Epithelial cell of prostate (primary cell): ENCODE measurements around the gene SLC38A3.
"Not testable (repeated sequence)": the region's sequence is repeated elsewhere in the genome, so short reads cannot be mapped to it uniquely, and the experiment has no call there.

Experiments
- DNase-seq: peaks from one replicate; pipeline ENCODE4 v3.0.0-alpha.2; 2011; ENCODE audit warnings: low read depth, low spot score
- H3K27ac ChIP-seq: fragments of 450-650 bp; 2 replicates; pipeline ENCODE4 v1.5.1; 2017; ENCODE audit warnings: mild to moderate bottlenecking

The SLC38A3 gene

DNA sequence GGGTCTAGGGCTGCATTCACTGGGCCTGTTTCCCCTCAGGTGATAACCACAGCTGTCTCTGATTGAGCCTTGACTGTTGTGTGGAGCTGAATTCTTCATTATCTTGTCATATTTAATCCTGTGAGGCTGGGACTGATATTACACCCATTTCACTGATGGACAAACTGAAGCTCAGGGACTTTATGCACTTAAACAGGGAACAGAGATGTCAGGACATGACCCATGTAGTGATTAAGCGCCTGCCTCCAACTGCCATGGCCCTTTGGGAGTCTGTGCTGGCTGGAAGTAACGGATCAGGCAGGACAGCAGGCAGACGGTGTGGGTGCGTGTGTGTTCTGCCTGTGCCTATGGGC, 38.4 kb downstream of the SLC38A3 start:
- H3K27ac ChIP-seq = peak overlapping the region; percentile 40
- no peak for DNase-seq

DNA sequence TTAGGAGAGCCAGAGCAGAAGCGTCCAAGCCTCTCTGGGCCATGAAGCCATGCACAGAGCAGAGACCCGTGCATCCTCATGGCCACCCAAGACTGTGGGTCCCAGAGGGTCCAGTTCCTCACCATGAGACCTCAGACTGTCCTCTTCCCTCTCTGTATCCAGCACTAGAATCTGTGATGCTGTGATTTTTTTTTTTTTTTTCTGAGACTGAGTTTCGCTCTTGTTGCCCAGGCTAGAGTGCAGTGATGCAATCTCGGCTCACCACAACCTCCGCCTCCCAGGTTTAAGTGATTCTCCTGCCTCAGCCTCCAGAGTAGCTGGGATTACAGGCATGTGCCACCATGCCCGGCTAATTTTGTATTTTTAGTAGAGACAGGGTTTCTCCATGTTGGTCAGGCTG, 39.7 kb downstream of the SLC38A3 start:
- not testable (repeated sequence) for DNase-seq
- peak overlapping the region; percentile 95 for H3K27ac ChIP-seq

DNA sequence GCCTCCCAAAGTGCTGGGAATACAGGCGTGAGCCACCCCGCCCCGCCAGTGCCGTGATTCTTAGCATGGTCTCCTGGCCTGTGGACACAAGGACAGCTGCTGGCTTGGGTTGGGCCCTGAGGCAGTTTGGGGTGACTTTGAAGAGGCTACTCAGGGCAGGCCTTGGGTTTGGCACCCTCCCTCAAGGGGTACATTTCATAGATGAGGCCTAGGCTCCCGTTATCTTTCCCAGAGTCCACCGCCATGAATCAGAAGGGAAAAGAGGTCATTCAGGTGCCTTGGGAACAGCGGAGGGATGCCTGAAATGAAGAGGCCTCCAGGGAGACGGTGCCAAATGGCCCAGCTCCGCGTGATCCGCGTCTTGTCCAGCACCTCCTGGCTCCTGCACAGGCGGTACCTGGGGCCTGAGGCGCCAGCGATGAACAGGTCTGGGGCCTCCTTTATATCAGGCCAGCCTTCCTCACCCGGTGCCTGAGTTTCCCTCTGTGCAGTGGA, 40.2 kb downstream of the SLC38A3 start:
- peak overlapping the region; percentile 95 for H3K27ac ChIP-seq
- DNase-seq = no peak

DNA sequence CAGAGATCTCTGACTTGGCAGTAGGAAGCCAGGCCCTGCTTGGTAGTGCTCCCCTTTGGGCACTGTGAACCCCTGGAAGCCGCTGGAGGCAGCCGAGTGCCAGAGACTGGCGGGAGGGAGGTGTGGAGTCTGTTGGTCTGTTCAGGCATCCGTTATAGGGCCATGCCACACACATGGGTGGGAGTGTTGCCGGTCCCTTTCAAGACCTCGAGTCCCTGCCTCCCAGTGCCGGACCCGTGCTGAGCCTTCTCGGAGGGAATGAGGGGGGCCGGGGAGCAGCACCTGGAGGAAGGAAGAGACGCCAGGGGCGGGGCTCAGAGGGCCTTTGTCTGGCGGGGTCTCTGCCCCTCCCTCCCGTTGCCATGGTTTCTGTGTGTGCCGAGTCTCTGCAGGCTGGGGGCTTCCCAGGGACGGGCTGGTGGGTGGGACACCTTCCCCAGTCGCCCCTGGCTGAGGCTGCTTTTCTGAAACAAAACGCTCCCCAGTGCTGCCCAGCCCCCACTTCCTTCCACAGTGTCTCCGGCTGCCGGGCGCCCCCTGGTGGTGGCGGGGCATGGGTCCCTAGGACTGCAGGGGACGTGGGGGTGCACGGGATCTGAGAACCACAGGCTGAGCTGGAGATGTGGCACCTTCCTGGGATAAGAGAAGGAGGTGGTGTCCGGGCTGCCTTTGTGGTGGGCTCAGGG, 40.9 kb downstream of the SLC38A3 start:
- H3K27ac ChIP-seq = peak overlapping the region; percentile 95
- no peak for DNase-seq

DNA sequence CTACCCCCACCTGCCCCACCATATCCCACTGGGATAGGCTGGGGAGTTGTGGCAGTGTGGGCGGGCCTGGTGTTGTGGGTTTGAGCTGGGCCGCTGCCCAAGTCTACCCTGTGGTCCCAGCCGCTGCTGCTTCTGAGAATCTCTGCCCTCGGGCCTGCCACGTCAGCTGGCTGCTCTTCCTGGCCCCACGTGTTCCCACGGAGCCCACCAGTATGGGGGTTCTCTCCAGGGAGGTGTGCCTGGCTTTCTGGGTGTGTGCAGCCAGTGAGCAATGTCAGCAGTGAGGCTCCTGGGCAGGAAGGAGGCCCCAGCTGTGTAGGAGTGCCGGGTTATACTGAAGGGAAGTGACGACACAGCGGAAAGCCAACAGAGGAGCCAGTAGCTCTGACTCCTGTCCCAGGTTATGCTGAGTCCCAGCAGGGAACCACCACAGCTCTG, 41.5 kb downstream of the SLC38A3 start:
- H3K27ac ChIP-seq = peak overlapping the region; percentile 95

DNA sequence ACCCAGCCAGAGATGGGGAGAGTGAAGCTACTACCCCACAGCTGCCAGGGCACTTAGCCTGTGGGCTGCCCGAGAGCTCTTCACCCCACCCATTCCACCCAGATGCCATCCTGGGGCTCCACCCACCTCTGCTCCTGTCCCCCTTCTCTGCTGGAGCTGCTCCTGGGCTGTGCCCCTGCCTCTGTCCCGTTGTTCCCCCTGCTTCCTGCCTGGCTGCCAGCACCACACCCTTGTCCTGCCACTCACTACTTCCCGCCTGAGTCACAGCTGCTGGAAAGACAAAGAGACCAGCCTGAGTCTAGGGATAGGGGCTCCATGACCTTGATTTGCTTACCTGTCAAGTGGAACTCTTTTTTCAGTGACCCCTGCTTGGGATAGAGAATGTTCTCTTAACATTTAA, 43.3 kb downstream of the SLC38A3 start:
- DNase-seq = no peak
- peak overlapping the region; percentile 95 for H3K27ac ChIP-seq

More for the DNA sequence above, 41.5 kb downstream of the SLC38A3 start:
- peak; percentile 94 for DNase-seq

DNA sequence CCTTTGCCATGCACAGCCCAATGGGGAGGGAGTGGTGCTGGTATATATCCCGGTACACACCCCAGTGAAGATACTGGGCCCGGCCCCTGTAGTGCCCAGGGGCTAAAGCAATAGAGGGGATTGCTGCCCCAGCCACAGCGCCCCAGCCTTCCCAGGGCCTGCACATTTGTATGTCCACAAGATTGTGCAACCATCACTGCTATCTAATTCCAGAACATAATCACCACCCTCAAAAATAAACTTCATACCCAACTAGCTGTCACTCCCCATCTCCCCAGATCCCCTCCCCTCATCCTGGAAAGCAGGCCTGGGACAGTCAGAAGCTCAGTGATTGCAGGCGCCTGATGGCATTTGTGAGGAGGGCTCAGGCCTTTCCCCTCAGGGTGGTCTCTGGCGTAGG, 44.4 kb downstream of the SLC38A3 start:
- DNase-seq = no peak
- peak overlapping the region; percentile 95 for H3K27ac ChIP-seq

DNA sequence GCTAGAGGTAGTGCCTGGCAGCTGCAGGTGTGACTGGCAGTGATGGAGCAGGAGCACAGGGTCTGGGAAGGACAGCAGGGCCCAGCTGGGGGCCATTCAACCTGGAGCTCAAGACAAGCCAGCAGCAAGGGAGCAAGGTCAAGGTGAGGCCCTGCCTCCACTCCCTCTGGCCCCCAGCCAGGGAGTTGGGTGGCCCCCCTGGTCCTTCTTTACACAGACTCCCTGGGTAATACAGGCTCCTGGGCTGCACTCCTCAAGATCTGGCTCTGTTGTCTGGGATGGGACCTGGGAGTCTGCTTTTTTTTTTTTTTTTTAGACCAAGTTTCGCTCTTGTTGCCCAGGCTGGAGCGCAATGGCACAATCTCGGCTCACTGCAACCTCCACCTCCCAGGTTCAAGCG, 45.4 kb downstream of the SLC38A3 start:
- peak overlapping the region; percentile 95 for H3K27ac ChIP-seq
- DNase-seq = no peak

DNA sequence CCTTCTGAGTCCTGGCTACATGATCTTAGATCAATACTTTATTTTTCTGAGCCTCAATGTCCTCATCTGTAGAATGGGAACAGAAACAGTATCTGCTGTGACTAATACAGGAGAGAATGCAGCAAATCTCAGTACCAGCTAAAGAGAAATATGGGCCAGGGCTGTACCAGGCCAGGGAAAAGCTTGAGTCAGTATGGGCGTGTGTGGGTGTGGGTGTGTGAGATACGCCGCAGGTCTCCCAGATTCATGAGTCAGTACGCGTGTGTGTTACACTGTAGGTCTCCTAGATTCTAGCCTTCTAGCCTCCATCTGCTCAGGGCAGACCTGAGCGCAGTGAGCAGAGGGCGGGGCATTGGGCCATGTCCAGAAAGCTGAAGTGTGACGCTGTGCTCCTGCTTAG, 46.1 kb downstream of the SLC38A3 start:
- peak overlapping the region; percentile 95 for H3K27ac ChIP-seq
- peak; percentile 98 for DNase-seq

DNA sequence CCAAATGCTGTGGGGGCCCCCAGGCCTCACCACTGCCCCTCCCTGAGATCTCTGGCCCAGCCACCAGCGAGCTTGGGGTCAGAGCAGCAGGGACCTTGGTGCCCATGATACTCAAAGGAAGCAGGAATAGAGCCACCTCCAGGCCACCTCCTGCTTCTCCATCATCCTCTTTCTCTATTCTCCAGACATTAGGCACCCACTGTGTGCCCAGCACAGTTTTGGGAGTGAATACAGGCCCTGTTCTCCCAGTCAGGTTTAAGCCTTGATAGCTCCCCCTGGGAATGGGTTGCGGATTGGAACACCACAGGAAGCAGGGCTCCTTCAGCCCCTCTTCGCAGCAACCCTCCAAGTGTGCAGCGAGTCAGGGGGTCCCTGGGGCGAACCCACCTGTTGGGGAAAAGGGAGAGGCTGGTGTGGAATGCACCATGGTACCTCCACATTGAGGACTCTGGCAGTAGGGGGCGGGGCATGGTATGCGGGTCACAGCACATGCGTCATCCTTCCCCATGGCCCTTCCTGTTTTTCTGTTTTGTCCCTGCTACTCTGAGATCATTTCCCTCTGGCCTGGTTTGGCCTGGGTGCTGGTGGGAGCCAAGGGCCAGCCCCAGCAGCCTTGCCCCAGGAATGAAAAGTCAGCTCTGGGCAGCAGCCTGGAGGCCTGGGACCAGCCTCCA, 49.6 kb downstream of the SLC38A3 start:
- H3K27ac ChIP-seq = peak overlapping the region; percentile 95
- no peak for DNase-seq

DNA sequence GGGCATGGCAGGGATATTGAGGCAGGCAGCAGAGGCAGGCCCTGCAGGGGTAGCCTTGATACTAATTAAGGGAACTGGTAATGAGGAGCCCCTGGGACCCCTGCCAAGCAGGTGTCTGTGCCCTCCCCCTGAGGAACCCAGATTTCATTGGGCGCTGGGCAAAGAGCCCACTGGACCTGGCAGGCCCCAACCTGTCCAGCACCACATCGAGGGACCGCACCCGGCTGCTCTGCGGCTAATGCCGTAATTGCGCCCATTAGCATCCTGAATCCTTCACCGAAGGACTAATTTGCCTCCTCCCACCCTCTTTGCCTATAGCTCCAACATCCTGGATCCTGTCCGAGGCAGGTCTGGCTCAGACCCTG, 50.2 kb downstream of the SLC38A3 start:
- H3K27ac ChIP-seq = peak overlapping the region; percentile 95

DNA sequence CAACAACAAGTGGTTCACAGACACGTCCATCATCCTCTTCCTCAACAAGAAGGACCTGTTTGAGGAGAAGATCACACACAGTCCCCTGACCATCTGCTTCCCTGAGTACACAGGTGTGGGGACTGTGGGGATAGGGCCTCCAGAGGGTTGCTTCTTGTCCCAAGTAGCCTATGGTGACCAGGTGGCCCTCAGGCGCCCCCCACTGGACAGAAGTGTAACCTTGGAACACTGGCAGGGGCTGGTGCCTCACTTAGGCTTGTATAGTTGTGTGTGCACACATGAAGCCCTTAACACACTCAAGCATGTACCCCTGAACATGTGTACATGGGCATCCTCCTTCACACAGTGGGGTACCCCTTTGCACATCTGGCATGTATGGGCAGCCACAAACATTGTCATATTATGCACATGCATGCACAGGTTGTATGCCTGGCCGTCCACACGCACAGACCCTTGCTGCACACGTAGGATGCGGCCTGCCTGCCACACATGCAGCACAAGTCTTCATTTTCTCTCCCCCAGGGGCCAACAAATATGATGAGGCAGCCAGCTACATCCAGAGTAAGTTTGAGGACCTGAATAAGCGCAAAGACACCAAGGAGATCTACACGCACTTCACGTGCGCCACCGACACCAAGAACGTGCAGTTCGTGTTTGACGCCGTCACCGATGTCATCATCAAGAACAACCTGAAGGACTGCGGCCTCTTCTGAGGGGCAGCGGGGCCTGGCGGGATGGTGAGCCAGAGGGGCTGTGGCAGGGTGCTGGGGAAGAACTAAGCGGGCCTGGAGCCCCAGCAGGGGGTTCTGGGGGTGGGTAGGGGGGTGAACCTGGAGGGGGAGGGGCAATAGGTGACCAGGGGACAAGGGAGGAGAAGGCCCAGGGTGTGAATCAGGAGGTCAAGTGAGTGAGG, 52.2 kb downstream of the SLC38A3 start:
- DNase-seq = no peak

More for the DNA sequence above, 50.2 kb downstream of the SLC38A3 start:
- no peak for DNase-seq

DNA sequence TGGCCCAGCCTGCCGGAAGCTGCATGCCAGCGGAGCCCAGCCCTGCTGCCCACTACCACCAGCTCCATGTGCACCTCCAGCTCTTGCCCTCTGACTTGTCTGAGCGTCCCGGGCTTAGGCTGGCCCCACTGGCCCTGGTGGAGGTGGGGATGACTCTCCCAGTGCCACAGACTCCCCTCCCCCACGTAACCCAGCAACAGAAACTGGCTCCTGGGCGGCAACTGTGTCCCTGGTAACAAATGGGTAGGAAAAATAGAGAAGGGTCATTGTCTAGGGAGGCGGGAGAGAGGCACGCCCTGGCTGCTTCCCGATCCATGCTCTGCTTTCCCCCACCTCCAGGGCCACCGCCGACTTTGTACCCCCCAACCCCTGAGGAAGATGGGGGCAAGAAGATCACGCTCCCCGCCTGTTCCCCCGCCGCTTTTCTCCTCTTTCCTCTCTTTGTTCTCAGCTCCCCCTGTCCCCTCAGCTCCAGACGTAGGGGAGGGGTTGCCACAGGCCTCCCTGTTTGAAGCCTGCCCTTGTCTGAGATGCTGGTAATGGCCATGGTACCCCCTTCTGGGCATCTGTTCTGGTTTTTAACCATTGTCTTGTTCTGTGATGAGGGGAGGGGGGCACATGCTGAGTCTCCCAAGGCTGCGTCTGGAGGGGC, 53.1 kb downstream of the SLC38A3 start:
- H3K27ac ChIP-seq = no peak overlapping the region
- DNase-seq = no peak

More for the DNA sequence above, 52.2 kb downstream of the SLC38A3 start:
- no peak overlapping the region for H3K27ac ChIP-seq

DNA sequence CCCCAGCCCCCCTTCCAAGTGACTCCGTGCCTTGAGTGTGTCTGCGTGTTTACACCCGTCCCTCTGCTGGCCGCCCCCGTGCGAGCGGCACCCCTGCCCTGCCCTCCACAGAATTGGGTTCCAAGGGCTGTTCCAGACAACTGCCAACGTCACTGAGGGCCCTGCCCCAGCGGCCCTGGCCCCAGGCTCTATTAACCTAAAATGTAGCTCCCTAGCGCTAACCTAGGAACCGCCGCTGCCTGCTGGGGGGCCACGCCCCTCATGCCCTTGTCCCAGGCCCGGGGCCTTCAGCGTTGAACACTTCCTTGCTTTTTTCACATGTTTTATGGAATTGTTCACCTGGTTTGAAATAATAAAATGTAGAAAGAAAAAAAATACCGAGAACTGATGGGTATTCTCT, 53.9 kb downstream of the SLC38A3 start:
- H3K27ac ChIP-seq = peak overlapping the region; percentile 63

DNA sequence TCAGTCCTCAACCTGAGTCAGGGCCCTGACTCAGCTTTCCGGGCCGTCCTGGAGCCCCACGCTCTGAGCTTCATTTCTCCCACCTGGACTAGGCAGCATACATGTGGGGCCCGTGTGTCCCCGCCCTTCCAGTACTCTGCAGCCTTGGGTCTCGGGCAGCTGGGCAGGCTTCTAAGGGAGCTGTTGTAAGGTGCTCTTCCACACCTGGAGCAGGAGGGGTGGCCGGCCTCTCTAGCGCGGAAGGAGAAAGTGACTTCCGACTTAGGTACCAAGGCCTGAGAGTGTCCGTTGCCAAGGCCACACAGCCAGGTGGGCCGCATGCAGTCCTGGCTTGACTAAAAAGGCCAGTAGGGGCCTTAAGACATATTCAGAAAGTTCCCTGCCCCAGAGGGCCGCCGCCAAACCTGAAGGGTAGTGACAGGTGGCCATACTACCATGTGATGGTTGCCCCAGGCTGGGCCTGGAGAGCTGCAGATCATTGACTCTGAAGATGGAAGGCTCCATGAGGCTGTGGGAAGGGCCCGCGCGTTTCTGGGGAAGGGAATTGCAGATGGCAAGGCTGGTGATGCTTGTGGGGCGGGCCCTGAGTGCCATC, 54.5 kb downstream of the SLC38A3 start:
- no peak for DNase-seq
- peak overlapping the region; percentile 63 for H3K27ac ChIP-seq

More for the DNA sequence above, 53.9 kb downstream of the SLC38A3 start:
- DNase-seq = no peak

DNA sequence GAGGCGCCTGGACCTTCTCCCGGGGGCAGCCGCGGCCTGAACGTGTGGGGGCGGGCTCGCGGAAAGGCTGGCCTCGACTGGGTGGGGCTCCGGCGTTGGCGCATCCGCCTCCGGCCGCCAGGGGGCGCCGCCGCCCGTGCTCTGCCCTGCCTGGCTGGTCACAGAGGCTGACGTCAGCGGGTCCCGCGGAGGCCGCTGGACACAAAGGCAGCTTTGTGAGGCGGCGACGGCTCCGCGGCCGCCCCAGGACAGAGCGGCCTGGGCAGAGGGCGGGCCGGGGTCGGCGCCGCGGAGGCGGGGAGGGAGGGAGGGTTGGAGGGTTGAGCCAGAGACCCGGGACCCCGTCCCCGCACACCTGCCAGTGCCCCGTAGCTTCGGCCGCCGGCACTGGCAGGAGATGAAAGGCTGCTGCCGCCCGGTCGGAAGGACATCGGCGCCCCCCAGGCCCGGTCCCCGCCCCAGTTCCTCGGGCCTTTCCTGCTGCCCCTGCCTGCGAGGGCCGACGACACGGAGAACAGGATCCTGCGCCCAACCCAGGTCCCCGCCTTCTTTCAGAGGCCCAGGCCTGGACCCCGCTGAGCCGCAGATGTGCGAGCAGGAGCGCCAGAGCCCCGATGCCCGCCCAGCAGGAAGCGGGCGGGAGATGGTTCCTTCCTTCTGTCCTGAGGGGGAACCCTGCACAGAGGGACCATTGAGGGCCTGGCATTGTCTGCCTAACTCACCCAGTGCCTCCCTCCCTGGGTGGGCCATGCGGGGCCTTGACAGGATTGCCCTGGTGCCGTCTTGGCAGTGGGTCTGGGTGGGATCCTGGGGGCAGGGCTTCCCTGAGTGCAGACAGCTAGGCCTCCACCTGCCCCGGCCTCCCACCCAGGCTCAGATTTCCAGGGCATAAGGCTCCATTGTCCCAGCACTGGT, 55.2 kb downstream of the SLC38A3 start:
- H3K27ac ChIP-seq = peak overlapping the region; percentile 63
- DNase-seq = no peak

DNA sequence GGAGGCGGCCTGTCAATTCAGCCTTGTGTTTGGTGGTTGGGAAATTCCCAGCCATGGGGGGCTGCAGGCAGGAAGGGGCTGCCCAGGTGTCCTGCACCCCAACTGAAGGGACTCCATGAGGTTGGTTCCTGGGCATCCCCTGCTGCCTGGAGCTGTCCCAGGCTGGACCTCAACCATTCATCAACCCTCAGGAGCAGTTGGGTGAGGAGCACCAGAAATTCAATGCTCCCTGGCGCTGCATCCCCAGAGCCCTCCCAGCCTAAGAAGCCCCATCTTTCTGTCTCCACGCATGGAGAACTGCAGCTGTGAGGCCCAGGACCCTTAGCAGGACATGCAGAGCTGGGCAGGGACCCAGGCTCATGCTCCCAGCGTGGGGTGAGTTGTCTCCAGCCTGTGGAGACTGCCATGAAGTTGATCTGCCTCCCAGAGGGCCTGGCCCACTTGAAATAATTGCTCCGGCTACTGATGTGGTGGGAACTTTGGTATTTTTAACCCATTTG, 55.9 kb downstream of the SLC38A3 start:
- H3K27ac ChIP-seq = peak overlapping the region; percentile 63
- DNase-seq = no peak

DNA sequence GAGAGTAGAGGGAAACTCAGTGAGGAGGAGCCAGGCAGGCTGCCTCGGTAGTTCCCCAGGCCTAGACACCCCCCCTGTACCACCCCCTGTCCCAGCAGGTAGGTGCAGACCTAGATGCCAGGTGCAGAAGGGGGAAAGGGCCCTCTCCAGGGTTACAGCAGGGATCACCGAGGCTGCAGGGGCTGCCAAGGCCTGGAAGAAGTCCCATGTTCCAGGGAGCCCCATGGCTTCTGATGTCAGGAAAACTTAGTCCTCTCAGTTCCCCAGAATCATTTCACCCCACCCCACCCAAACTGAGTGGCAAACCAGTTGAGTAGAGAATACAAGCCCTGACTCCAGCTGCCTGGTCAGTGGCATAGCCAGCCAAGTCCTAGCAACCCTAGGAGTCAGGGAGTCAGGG, 56.4 kb downstream of the SLC38A3 start:
- no peak for DNase-seq
- no peak overlapping the region for H3K27ac ChIP-seq

DNA sequence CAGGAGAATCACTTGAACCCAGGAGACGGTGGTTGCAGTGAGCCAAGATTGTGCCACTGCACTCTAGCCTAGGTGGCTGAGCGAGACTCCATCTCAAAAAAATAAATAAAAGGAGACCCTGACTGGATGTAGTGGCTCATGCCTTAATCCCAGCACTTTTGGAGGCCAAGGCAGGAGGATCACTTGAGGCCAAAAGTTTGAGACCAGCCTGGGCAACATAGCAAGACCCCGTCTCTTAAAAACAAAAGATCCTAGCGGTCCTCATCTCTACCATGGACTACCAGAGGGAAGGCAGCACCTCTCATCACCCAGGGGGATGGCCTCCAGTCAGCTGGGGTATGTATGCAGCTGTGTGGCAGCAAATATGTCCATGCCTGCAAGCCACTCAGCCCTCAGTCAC, 57.1 kb downstream of the SLC38A3 start:
- not testable (repeated sequence) for H3K27ac ChIP-seq, DNase-seq
